ENCODE data around the gene RCBTB1. TPM values are rescaled to one million over a fixed set of nuclear protein-coding genes. Genes with fewer than 3 reads are reported as not detected.

RCBTB1 gene
- total RNA-seq, 1 donor from 2014 or later: 24.9 TPM

GRCh38 chr13:49549289-49549688, 36.1 kb downstream of the RCBTB1 start:
- ATAC-seq: peak in 1 of 2 donors; percentile 51
- H3K27ac ChIP-seq: no peak overlapping the region
- DNase-seq: no peak
- no peaks in the 10 kb centered on the region for H3K9me3 ChIP-seq
- TF ChIP-seq, protein P1, sequence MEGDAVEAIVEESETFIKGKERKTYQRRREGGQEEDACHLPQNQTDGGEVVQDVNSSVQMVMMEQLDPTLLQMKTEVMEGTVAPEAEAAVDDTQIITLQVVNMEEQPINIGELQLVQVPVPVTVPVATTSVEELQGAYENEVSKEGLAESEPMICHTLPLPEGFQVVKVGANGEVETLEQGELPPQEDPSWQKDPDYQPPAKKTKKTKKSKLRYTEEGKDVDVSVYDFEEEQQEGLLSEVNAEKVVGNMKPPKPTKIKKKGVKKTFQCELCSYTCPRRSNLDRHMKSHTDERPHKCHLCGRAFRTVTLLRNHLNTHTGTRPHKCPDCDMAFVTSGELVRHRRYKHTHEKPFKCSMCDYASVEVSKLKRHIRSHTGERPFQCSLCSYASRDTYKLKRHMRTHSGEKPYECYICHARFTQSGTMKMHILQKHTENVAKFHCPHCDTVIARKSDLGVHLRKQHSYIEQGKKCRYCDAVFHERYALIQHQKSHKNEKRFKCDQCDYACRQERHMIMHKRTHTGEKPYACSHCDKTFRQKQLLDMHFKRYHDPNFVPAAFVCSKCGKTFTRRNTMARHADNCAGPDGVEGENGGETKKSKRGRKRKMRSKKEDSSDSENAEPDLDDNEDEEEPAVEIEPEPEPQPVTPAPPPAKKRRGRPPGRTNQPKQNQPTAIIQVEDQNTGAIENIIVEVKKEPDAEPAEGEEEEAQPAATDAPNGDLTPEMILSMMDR (IDR thresholded peaks at IDR 0.05): peak; percentile 11
- H3K4me3 ChIP-seq: no peak overlapping the region
- no peaks in the 10 kb centered on the region for H3K4me1 ChIP-seq
- intact Hi-C loops (cut with DNase I): no loop called here
- peaks cover 79% of the 10 kb centered on the region for H3K36me3 ChIP-seq
- no peaks in the 10 kb centered on the region for H3K27me3 ChIP-seq (ENCODE audit: low read depth)

DNA sequence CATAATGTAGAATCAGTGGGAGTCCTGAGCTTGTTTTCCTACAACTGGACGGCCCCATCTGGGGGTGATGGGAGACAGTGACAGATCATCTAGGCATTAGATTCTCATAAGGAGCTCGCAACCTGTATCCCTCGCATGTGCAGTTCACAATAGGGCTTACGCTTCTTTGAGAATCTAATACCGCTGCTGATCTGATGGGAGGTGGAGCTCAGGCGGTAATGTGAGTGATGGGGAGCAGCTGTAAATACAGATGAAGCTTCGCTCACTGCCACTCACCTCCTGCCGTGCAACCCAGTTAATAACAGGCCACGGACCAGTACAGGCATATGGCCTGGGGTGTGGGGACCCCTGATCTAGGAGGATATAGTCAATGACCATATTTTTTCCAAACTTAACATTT, 38.8 kb downstream of the RCBTB1 start:
- DNase-seq: no peak
- H3K4me1 ChIP-seq: no peaks in the 10 kb centered on the region
- no peaks in the 10 kb centered on the region for H3K9me3 ChIP-seq
- no peak for ATAC-seq
- H3K27me3 ChIP-seq (ENCODE audit: low read depth): no peaks in the 10 kb centered on the region
- peaks cover 77% of the 10 kb centered on the region for H3K36me3 ChIP-seq
- intact Hi-C loops (cut with DNase I): no loop called here
- H3K27ac ChIP-seq: no peak overlapping the region
- TF ChIP-seq, protein P1 (IDR thresholded peaks at IDR 0.05): no peak
- H3K4me3 ChIP-seq: no peak overlapping the region

GRCh38 chr13:49545661-49546060, 39.7 kb downstream of the RCBTB1 start:
- Histone ChIP-seq H3K9me3 (no peaks in the 10 kb centered on the region), H3K36me3 (peaks cover 79% of the 10 kb centered on the region), H3K4me1 (no peaks in the 10 kb centered on the region), H3K27ac (no peak overlapping the region), H3K27me3 (ENCODE audit: low read depth) (no peaks in the 10 kb centered on the region), H3K4me3 (no peak overlapping the region)
- intact Hi-C loops (cut with DNase I): no loop called here
- ATAC-seq (no peak), DNase-seq (no peak)
- TF ChIP-seq, protein P1 (IDR thresholded peaks at IDR 0.05): no peak

- Histone ChIP-seq H3K9me3 (no peaks in the 10 kb centered on the region), H3K4me3 (no peak overlapping the region), H3K36me3 (peaks cover 75% of the 10 kb centered on the region), H3K4me1 (peaks cover 8% of the 10 kb centered on the region), H3K27me3 (ENCODE audit: low read depth) (no peaks in the 10 kb centered on the region), H3K27ac (no peak overlapping the region)
- TF ChIP-seq, protein P1 (IDR thresholded peaks at IDR 0.05): no peak
- intact Hi-C loops (cut with DNase I): no loop called here
- DNase-seq (no peak), ATAC-seq (no peak)
Observed at GRCh38 chr13:49543656-49544055, 41.7 kb downstream of the RCBTB1 start.

- Histone ChIP-seq H3K27me3 (ENCODE audit: low read depth) (no peaks in the 10 kb centered on the region), H3K27ac (peak overlapping the region; percentile 39), H3K9me3 (no peaks in the 10 kb centered on the region), H3K36me3 (peaks cover 53% of the 10 kb centered on the region), H3K4me3 (peak overlapping the region; percentile 1), H3K4me1 (peaks cover 8% of the 10 kb centered on the region)
- TF ChIP-seq, protein P1 (IDR thresholded peaks at IDR 0.05): no peak
- intact Hi-C loops (cut with DNase I): no loop called here
- DNase-seq (no peak), ATAC-seq (no peak)
Observed at GRCh38 chr13:49540552-49540951, 44.8 kb downstream of the RCBTB1 start.

GRCh38 chr13:49539746-49540145, 45.6 kb downstream of the RCBTB1 start:
- no peak for ATAC-seq
- H3K9me3 ChIP-seq: no peaks in the 10 kb centered on the region
- H3K27ac ChIP-seq: peak overlapping the region; percentile 39
- DNase-seq: no peak
- peaks cover 49% of the 10 kb centered on the region for H3K36me3 ChIP-seq
- H3K27me3 ChIP-seq (ENCODE audit: low read depth): no peaks in the 10 kb centered on the region
- intact Hi-C loops (cut with DNase I): no loop called here
- TF ChIP-seq, protein P1 (IDR thresholded peaks at IDR 0.05): no peak
- no peak overlapping the region for H3K4me3 ChIP-seq
- H3K4me1 ChIP-seq: peaks cover 8% of the 10 kb centered on the region
